Retinal pigment epithelial cell (primary cell): ENCODE results near the gene CREG2.
A peak's percentile ranks its signal among the peaks of the same experiment; 100 is the strongest.

Experiments used
- DNase-seq: peaks from one replicate; pipeline ENCODE4 v3.0.0-alpha.2; 2010; ENCODE audit warnings: low read depth
- H3K4me3 ChIP-seq: 2 replicates; pipeline ENCODE4 v1.5.1; 2011; ENCODE audit warnings: mild to moderate bottlenecking, low read length, control low read depth, moderate library complexity
- CTCF ChIP-seq: conservative IDR thresholded peaks from 2 replicates; pipeline ENCODE4 v1.5.1; 2011; ENCODE audit warnings: low read depth, low read length, control low read depth, inconsistent platforms

Gene CREG2

DNA sequence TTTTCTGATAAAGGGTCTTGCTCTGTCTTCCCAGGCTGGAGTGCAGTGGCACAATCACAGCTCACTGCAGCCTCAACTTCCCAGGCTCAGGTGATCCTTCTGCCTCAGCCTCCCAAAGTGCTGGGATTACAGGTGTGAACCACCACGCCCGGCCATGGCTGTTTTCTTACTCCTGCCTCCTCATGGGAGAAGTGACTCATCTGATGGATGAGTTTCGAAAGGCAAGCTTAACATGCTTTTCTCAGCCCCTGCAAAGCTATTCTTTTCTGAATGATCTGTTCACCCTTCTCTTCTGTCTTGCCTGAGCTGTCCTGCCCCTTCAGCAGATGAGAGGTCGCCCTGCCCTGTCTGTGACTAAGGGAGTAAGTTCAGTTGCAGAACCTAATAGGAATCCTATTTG lies 929 bp upstream of the CREG2 start:
- no peak for TF ChIP-seq CTCF
- DNase-seq, result no peak
- H3K4me3 ChIP-seq, result no peak overlapping the region

DNA sequence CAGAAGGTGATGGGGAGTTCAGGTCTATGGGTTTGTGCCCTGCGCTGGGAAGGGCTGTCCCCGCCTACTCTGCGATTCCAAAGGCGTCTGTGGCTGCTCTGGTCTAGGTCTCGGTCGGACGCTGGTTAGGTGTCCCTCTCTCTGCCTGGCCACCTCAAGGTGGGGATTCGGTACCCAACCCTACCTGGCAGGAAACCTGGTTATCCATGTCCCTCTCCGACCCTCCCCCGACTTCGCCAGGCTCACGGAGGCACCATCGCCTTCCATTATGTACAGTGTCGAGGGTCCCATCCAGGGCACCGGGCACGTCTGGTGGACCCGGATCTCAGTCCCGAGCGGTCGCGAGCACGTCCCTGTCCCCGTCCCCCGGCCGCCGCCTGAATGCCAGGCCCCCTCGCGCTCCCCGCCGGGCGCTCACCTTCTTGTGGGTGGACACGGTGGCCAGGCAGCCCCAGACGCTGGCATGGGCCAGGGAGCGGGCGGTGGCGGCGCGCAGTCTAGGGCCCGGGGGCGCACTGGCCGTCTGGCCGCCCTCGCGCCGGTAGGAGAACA lies 628 bp downstream of the CREG2 start:
- H3K4me3 ChIP-seq, result peak overlapping the region; percentile 53
- no peak for TF ChIP-seq CTCF
- no peak for DNase-seq

DNA sequence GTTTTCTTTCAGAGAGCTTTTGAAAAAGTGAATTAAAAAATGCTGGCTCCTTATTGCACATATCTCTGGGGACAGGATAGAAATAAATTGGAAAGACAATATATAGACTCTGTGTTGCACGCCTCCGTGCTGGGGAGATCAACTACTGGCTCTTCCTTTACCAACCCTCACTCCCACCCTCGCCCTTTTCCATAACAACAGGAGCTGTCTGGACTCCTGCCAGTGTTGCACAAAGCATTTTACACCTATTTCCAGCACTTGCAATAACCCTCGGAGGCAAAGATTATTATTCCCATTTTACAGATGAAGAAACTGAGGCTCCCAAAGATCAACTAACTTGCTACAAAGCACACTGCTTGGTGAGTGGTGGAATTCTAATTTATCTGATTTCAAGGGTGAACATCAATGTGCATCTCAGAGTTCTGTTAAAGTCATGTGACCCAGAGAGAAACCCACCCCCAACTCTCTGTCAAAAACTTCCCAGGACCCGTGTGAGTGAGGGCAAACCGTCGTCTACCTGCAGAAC lies 4.2 kb downstream of the CREG2 start:
- no peak overlapping the region for H3K4me3 ChIP-seq
- no peak for DNase-seq
- no peak for TF ChIP-seq CTCF

GRCh38 chr2:101382442-101382841 lies 4.9 kb downstream of the CREG2 start:
- H3K4me3 ChIP-seq, result no peak overlapping the region
- DNase-seq, result no peak
- TF ChIP-seq CTCF, result no peak

DNA sequence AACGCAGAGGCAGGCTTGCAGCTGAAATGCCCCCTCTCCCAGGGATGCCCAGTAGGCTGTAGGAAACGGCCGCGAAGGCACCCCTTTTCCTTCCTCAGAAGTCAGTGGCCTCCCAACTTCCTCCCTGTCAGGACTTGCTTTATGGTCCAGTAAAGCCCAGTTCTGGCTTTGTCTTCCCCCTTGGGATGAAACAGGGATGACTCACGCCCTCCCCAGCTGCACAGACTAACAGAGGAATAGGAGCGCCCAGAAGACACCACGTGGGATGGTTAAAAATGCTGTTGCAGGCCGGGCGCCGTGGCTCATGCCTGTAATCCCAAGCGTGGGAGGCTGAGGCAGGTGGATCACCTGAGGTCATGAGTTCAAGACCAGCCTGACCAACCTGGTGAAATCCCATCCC lies 6.9 kb downstream of the CREG2 start:
- no peak for DNase-seq
- TF ChIP-seq CTCF, result no peak
- H3K4me3 ChIP-seq, result no peak overlapping the region

DNA sequence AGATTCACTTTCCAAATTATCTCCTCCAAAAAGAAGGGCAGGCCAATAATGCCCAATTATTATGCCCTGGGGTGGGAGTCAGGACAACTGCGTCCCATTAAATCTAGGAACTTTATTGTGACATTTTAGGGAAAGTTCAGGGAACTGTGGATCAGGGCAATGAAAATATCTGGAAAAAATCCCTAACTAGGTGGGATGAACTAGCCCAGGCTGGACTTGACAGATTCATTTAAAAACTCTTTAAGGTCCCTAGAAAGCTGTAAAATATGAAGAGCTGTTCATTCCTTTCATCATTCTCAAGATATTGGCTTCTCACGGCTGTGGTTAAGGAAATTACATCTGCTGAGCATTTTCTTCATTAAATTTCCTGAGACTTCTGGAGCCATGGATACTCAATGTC lies 8.2 kb downstream of the CREG2 start:
- TF ChIP-seq CTCF, result no peak

GRCh38 chr2:101375653-101376052 lies 11.7 kb downstream of the CREG2 start:
- no peak overlapping the region for H3K4me3 ChIP-seq
- no peak for TF ChIP-seq CTCF
- DNase-seq, result no peak

More for the DNA sequence above, 8.2 kb downstream of the CREG2 start:
- no peak overlapping the region for H3K4me3 ChIP-seq
- DNase-seq, result no peak
